Natural killer cell (primary cell): ENCODE results near the gene RABEP2. TPM values are rescaled to one million over a fixed set of nuclear protein-coding genes. Genes with fewer than 3 reads are reported as not detected.

Experiments
- ATAC-seq, 3 donors: fragments of 150-1000 bp in 2 of 3; fragments of 200-7000 bp in 1 of 3; cut with Tn5 transposase; 1 replicate in 1 of 3; 2 replicates in 2 of 3; pipeline ENCODE4 v1.10.0; 2021; ENCODE audit warnings: mild to moderate bottlenecking in 2 of 3, moderate library complexity in 2 of 3
- DNase-seq, 2 donors: peaks; one replicate each; pipeline versions ENCODE4 v3.0.0 to v3.0.0-alpha.2; 2013 to 2021; ENCODE audit warnings: mixed read lengths in 1 of 2
- H3K27ac ChIP-seq: one replicate; pipeline ENCODE4 v1.5.1; 2013; ENCODE audit warnings: mild to moderate bottlenecking, low read length
- H3K27me3 ChIP-seq: one replicate; pipeline ENCODE4 v1.6.1; 2013; ENCODE audit warnings: low read length; ENCODE audit not compliant: control insufficient read depth, insufficient read depth
- H3K36me3 ChIP-seq: one replicate; pipeline ENCODE4 v1.6.1; 2013; ENCODE audit warnings: low read length; ENCODE audit not compliant: control insufficient read depth, insufficient read depth
- H3K4me1 ChIP-seq: one replicate; pipeline ENCODE4 v1.6.1; 2013; ENCODE audit warnings: low read length; ENCODE audit not compliant: control insufficient read depth, insufficient read depth
- H3K4me3 ChIP-seq: one replicate; pipeline ENCODE4 v1.5.1; 2013; ENCODE audit warnings: low read length
- H3K9me3 ChIP-seq: one replicate; pipeline ENCODE4 v1.6.1; 2013; ENCODE audit warnings: low read length; ENCODE audit not compliant: control insufficient read depth, insufficient read depth
- H3K27ac Mint-ChIP-seq, 2 donors: one replicate each; pipeline ENCODE4 v1.8.0; 2022; ENCODE audit warnings: mild to moderate bottlenecking in 2 of 2, mixed read lengths in 2 of 2, moderate library complexity in 1 of 2
- H3K27me3 Mint-ChIP-seq, 2 donors: one replicate each; pipeline ENCODE4 v1.8.0; 2022; ENCODE audit warnings: low read depth in 2 of 2, mixed read lengths in 2 of 2
- H3K36me3 Mint-ChIP-seq: one replicate; pipeline ENCODE4 v1.8.0; 2022; ENCODE audit warnings: mixed read lengths
- H3K4me1 Mint-ChIP-seq, 2 donors: one replicate each; pipeline ENCODE4 v1.8.0; 2022; ENCODE audit warnings: mixed read lengths in 2 of 2
- H3K4me3 Mint-ChIP-seq: one replicate; pipeline ENCODE4 v1.8.0; 2022; ENCODE audit warnings: mild to moderate bottlenecking, moderate library complexity, mixed read lengths
- H3K9me3 Mint-ChIP-seq, 2 donors: one replicate each; pipeline ENCODE4 v1.8.0; 2022; ENCODE audit warnings: mixed read lengths in 2 of 2
- CTCF ChIP-seq: fragments of 200-600 bp; IDR thresholded peaks from one replicate; pipeline ENCODE4 v1.8.0; 2022; ENCODE audit warnings: antibody characterized with exemption
- WGBS: methylation state at CpG from one replicate; pipeline ENCODE4 v1.1.7; 2013; ENCODE audit warnings: missing lambda C conversion rate; ENCODE audit not compliant: insufficient coverage; 5-methylcytosine and 5-hydroxymethylcytosine counted together
- intact Hi-C: fragments of 100-400 bp; cut with micrococcal nuclease; formaldehyde crosslinking; loops from one replicate; pipeline ENCODE4 v1.14.2; 2022
- total RNA-seq, 4 donors: library from RNA; stranded (reverse); fragments of 120-200 nt in 1 of 4; gene quantifications; one replicate each; pipeline versions ENCODE4 v1.2.3 to v1.2.4, GENCODE V29; 2013 to 2022

The RABEP2 gene
- total RNA-seq, 3 donors from 2014 or later (not counting 1 experiment from before 2014, with no cell fraction given), result 53.4 to 63.4 (median 60.1) TPM

DNA sequence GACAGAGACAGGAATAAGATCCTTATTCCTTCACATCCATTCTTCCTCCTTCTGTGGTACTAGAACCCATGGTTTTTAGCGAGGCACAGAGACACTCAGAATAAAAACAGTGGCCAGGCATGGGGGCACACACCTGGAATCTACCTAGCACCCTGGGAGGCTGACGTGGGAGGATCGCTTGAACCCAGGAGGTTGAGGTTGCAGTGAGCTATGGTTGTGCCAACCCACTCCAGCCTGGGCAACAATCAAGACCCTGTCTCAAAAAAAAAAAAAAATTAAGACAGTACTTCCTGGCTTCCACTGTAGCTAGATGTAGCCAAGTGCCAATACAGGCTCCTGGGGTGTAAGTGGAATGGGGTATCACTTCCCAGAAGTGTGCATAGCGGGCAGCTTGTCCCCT, 42.1 kb upstream of the RABEP2 start:
- intact Hi-C loops, result no loop called here
- no peak for DNase-seq
- 93% methylated on average over 4 of the region's 4 CpGs for WGBS
- Mint-ChIP-seq H3K4me1 (peaks cover 0 to 13% of the 10 kb centered on the region in 2 donors), H3K36me3 (no peaks in the 10 kb centered on the region), H3K27ac (no peak overlapping the region), H3K4me3 (no peak overlapping the region), H3K27me3 (no peaks in the 10 kb centered on the region), H3K9me3 (no peaks in the 10 kb centered on the region)
- Histone ChIP-seq H3K27ac (no peak overlapping the region), H3K4me1 (peaks cover 9% of the 10 kb centered on the region), H3K27me3 (no peaks in the 10 kb centered on the region), H3K9me3 (no peaks in the 10 kb centered on the region), H3K4me3 (no peak overlapping the region), H3K36me3 (peaks cover 31% of the 10 kb centered on the region)
- peak in 1 of 3 donors; percentile 24 for ATAC-seq
- TF ChIP-seq CTCF, result no peak

DNA sequence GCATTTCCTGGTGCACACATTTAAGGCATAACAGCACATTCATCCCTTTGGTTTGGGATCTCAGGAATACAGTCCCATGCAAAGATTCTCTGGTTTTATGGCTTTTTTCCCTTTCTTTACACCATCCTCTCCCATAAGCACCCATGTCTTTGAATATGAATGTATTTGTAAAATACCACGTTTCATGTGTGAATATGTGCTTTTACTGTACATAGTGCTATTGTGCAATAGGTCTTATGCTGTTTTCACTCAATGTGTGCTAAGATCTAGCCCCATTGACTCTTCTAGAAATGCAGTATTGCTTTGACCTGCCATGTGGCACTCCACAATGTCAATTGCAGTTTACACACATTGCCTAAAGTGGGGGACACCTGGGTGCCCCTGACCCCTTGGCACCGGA, 39.5 kb upstream of the RABEP2 start:
- Histone ChIP-seq H3K4me1 (peaks cover 9% of the 10 kb centered on the region), H3K27me3 (no peaks in the 10 kb centered on the region), H3K27ac (no peak overlapping the region), H3K36me3 (peaks cover 43% of the 10 kb centered on the region), H3K4me3 (no peak overlapping the region), H3K9me3 (no peaks in the 10 kb centered on the region)
- intact Hi-C loops, result no loop called here
- H3K4me3 Mint-ChIP-seq, result no peak overlapping the region
- peaks cover 5 to 13% of the 10 kb centered on the region in 2 donors for H3K4me1 Mint-ChIP-seq
- TF ChIP-seq CTCF, result no peak
- DNase-seq, result no peak
- 92% methylated on average over 2 of the region's 2 CpGs for WGBS
- peaks cover 10% of the 10 kb centered on the region for H3K36me3 Mint-ChIP-seq
- no peak for ATAC-seq
- H3K27me3 Mint-ChIP-seq, result no peaks in the 10 kb centered on the region
- H3K27ac Mint-ChIP-seq, result no peak overlapping the region
- no peaks in the 10 kb centered on the region for H3K9me3 Mint-ChIP-seq

DNA sequence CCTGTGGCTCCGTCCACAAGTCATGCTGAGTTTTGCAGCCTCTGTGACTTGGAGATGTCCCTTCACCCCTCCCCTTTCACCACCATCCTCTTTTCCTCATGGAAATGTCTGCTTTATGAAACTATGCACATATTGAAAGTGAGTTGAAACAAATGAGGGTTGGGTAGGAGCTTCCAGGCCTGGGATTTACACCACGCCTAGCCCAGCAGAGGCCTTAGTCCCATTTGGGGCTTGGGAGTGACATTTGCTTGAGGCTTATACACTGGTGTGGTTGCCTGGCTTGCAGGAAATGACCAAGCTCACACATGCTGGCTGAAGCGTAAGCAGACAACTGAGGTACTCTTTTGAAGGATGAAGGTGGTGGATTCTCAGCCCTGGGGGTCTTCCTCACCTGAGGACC, 39.0 kb upstream of the RABEP2 start:
- H3K27ac ChIP-seq, result no peak overlapping the region
- Mint-ChIP-seq H3K27ac (no peak overlapping the region), H3K9me3 (no peaks in the 10 kb centered on the region), H3K36me3 (peaks cover 10% of the 10 kb centered on the region), H3K4me1 (peaks cover 5 to 13% of the 10 kb centered on the region in 2 donors), H3K27me3 (no peaks in the 10 kb centered on the region), H3K4me3 (no peak overlapping the region)
- ATAC-seq (no peak), DNase-seq (no peak)
- WGBS, result 71% methylated on average over 2 of the region's 3 CpGs
- H3K4me3 ChIP-seq, result no peak overlapping the region
- intact Hi-C loops, result no loop called here
- peaks cover 45% of the 10 kb centered on the region for H3K36me3 ChIP-seq
- TF ChIP-seq CTCF, result no peak
- H3K9me3 ChIP-seq, result no peaks in the 10 kb centered on the region
- no peaks in the 10 kb centered on the region for H3K27me3 ChIP-seq
- peaks cover 9% of the 10 kb centered on the region for H3K4me1 ChIP-seq

DNA sequence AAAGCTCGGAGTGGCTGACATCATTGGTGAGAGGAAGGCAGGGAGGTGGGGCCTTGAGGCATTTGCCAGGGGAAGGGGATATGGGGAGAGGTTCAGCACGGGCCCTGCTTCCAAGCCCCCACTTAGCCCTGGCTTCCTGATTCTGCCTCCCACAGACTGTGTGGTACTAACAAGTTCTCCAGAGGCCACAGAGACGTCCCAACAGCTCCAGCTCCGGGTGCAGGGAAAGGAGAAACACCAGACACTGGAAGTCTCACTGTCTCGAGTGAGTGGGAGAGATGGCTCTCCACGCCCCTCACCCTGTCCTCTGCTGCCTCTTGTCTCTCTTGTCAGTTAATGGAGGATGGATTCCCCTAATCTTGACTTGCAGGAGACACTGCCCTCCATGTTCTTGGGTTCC, 33.8 kb upstream of the RABEP2 start:
- H3K27me3 Mint-ChIP-seq, result no peaks in the 10 kb centered on the region
- WGBS, result 97% methylated on average over 5 of the region's 6 CpGs
- peaks cover 5 to 10% of the 10 kb centered on the region in 2 donors for H3K4me1 Mint-ChIP-seq
- Histone ChIP-seq H3K36me3 (peaks cover 66% of the 10 kb centered on the region), H3K9me3 (no peaks in the 10 kb centered on the region), H3K4me1 (peaks cover 8% of the 10 kb centered on the region), H3K27me3 (no peaks in the 10 kb centered on the region), H3K4me3 (no peak overlapping the region), H3K27ac (no peak overlapping the region)
- H3K4me3 Mint-ChIP-seq, result no peak overlapping the region
- peaks cover 15% of the 10 kb centered on the region for H3K36me3 Mint-ChIP-seq
- intact Hi-C loops, result no loop called here
- TF ChIP-seq CTCF, result no peak
- ATAC-seq (no peak), DNase-seq (no peak)
- H3K27ac Mint-ChIP-seq, result no peak overlapping the region
- H3K9me3 Mint-ChIP-seq, result no peaks in the 10 kb centered on the region
